K562 (cell line): Measurements from ENCODE around the gene MYMX. TPM values are rescaled to one million over a fixed set of nuclear protein-coding genes. Genes with fewer than 3 reads are reported as not detected.
A peak's percentile ranks its signal among the peaks of the same experiment; 100 is the strongest.

Source experiments
- ATF7 ChIP-seq: fragments of 450-650 bp; IDR thresholded peaks from 2 replicates; pipeline ENCODE4 v1.7.1; 2014; ENCODE audit warnings: mild to moderate bottlenecking, moderate library complexity
- BACH1 ChIP-seq: fragments of 200-800 bp; sonication (Bioruptor generic); IDR thresholded peaks from 2 replicates; pipeline ENCODE4 v1.6.1; 2016; ENCODE audit warnings: missing genetic modification characterization, missing compliant biosample characterization
- BRF1 ChIP-seq: IDR thresholded peaks from 3 replicates; pipeline ENCODE4 v1.6.1; 2011; ENCODE audit warnings: borderline replicate concordance, mild to moderate bottlenecking; ENCODE audit not compliant: insufficient read length; ENCODE audit errors: extremely low read depth
- CREB3L1 ChIP-seq: fragments of 450-650 bp; IDR thresholded peaks from 2 replicates; pipeline ENCODE4 v1.6.1; 2014; ENCODE audit warnings: low read depth, mild to moderate bottlenecking, moderate library complexity, borderline replicate concordance
- DEAF1 ChIP-seq: fragments of 450-650 bp; formaldehyde crosslinking; IDR thresholded peaks from 2 replicates; pipeline ENCODE4 v1.4.0; 2020; ENCODE audit warnings: mild to moderate bottlenecking, moderate library complexity
- EGR1 ChIP-seq: fragments of 450-650 bp; conservative IDR thresholded peaks from 2 replicates; pipeline ENCODE4 v1.6.1; 2017; ENCODE audit warnings: mild to moderate bottlenecking
- EHMT2 ChIP-seq: fragments of 450-650 bp; IDR thresholded peaks from 2 replicates; pipeline ENCODE4 v1.6.1; 2018; ENCODE audit warnings: antibody characterized with exemption
- ELF1 ChIP-seq: fragments of 200-800 bp; sonication (Bioruptor generic); IDR thresholded peaks from 2 replicates; pipeline ENCODE4 v1.6.1; 2016; ENCODE audit warnings: missing genetic modification characterization, missing compliant biosample characterization
- ESRRB ChIP-seq: fragments of 250-450 bp; sonication (Bioruptor Pico); IDR thresholded peaks from 2 replicates; pipeline ENCODE4 v1.5.0; 2020; ENCODE audit warnings: mild to moderate bottlenecking, moderate library complexity, borderline replicate concordance
- HLTF ChIP-seq: fragments of 450-650 bp; IDR thresholded peaks from 2 replicates; pipeline ENCODE4 v1.6.1; 2016
- MAFF ChIP-seq: IDR thresholded peaks from 2 replicates; pipeline ENCODE4 v1.6.1; 2012; ENCODE audit warnings: low read length, improper control_type of control experiment
- MCM5 ChIP-seq: fragments of 450-650 bp; IDR thresholded peaks from 2 replicates; pipeline ENCODE4 v1.6.1; 2016; ENCODE audit warnings: low read depth
- NCOA4 ChIP-seq: fragments of 450-650 bp; IDR thresholded peaks from 2 replicates; pipeline ENCODE4 v1.6.1; 2018; ENCODE audit warnings: mild to moderate bottlenecking; ENCODE audit not compliant: partially characterized antibody
- PRMT5 ChIP-seq: sonication (generic); formaldehyde crosslinking; IDR thresholded peaks from 2 replicates; pipeline ENCODE4 v1.5.0; 2020; ENCODE audit warnings: missing genetic modification reagents
- RNF219 ChIP-seq: fragments of 250-450 bp; sonication (Bioruptor Pico); IDR thresholded peaks from 2 replicates; pipeline ENCODE4 v1.5.0; 2022; ENCODE audit warnings: mild to moderate bottlenecking
- SIN3B ChIP-seq: fragments of 450-650 bp; IDR thresholded peaks from 2 replicates; pipeline ENCODE4 v1.6.1; 2017; ENCODE audit warnings: low read depth, mild to moderate bottlenecking, moderate library complexity
- SMARCA4 ChIP-seq: fragments of 450-650 bp; IDR thresholded peaks from 2 replicates; pipeline ENCODE4 v1.6.1; 2016
- STAT5A ChIP-seq: IDR thresholded peaks from 2 replicates; pipeline ENCODE4 v1.6.1; 2012; ENCODE audit warnings: low read length, inconsistent platforms, borderline replicate concordance
- STAT5B ChIP-seq: fragments of 250-450 bp; sonication (Bioruptor Pico); IDR thresholded peaks from 2 replicates; pipeline ENCODE4 v1.8.0; 2021; ENCODE audit warnings: mild to moderate bottlenecking, inconsistent platforms
- TCF3 ChIP-seq: sonication (generic); formaldehyde crosslinking; IDR thresholded peaks from 2 replicates; pipeline ENCODE4 v1.4.0; 2020; ENCODE audit warnings: mild to moderate bottlenecking, missing genetic modification reagents
- YY1 ChIP-seq, 3 experiments: IDR thresholded peaks; 2 replicates each; pipeline ENCODE4 v1.6.1; 2011; ENCODE audit warnings: low read length in 2 of 3, mild to moderate bottlenecking in 2 of 3, moderate library complexity in 2 of 3, borderline replicate concordance in 1 of 3, control low read depth in 1 of 3, low read depth in 1 of 3; ENCODE audit not compliant: insufficient read depth in 3 of 3, insufficient replicate concordance in 2 of 3, control insufficient read depth in 1 of 3, insufficient read length in 1 of 3; ENCODE audit errors: extremely low read depth in 1 of 3
- ZC3H8 ChIP-seq: fragments of 450-650 bp; IDR thresholded peaks from 2 replicates; pipeline ENCODE4 v1.6.1; 2017
- ZEB2 ChIP-seq: fragments of 450-650 bp; IDR thresholded peaks from 2 replicates; pipeline ENCODE4 v1.6.1; 2016
- ZNF24 ChIP-seq: fragments of 450-650 bp; IDR thresholded peaks from 2 replicates; pipeline ENCODE4 v1.6.1; 2016
- polyA plus RNA-seq, 8 experiments: library from polyadenylated mRNA; depleted of rRNA in 4 of 8; stranded (reverse) in 5 of 8; unstranded in 3 of 8; fragments of >200 nt; fragmentation: Nextera tagmentation in 2 of 8; fragmentation: Illumina TruSeq in 1 of 8; extraction: Ambion mirVana in 2 of 8; extraction: Trizol in 1 of 8; gene quantifications; 2 replicates each; pipeline versions ENCODE4 v1.2.1 to v1.2.3, GENCODE V29; 2011 to 2014; ENCODE audit warnings: inconsistent platforms in 1 of 8, missing spikeins in 1 of 8
- total RNA-seq, 7 experiments: library from RNA; depleted of rRNA in 6 of 7; stranded (reverse); fragments of >200 nt in 6 of 7; fragmentation: Illumina TruSeq in 2 of 7; extraction: Trizol in 2 of 7; gene quantifications; 2 replicates each; pipeline versions ENCODE4 v1.2.1 to v1.2.3, GENCODE V29; 2011 to 2021; ENCODE audit warnings: low replicate concordance in 1 of 7

MYMX gene
- total and polyA plus RNA-seq, 9 of the 15 experiments (the other 6 are each of a cell fraction or from before 2014, with no cell fraction given): 0.12 TPM; not detected in 8

- peak; percentile 58 for TF ChIP-seq MAFF
- TF ChIP-seq ESRRB (CRISPR knock-in tag): no peak; the same call in 1 of the 2 replicates
- peak; percentile 95 for TF ChIP-seq BACH1 (tag)
- TF ChIP-seq RNF219 (CRISPR knock-in tag): no peak; the same call in 1 of the 2 replicates
- TF ChIP-seq CREB3L1: peak; percentile 39; the same call in 1 of the 2 replicates
- peak; percentile 80 to 97 (median 94) for TF ChIP-seq YY1 (IDR thresholded peaks at IDR 0.05; ENCODE audit: borderline replicate concordance in 1 of 3, control insufficient read depth in 1 of 3, extremely low read depth in 1 of 3, insufficient read depth in 3 of 3, insufficient read length in 1 of 3, insufficient replicate concordance in 2 of 3, low read depth in 1 of 3, low read length in 2 of 3)
- no peak for TF ChIP-seq NCOA4
- peak; percentile 3; the same call in 1 of the 2 replicates for TF ChIP-seq ATF7
- TF ChIP-seq ELF1 (tag): peak; percentile 97
- TF ChIP-seq STAT5B (CRISPR knock-in tag): no peak
- no peak; the same call in 1 of the 2 replicates for TF ChIP-seq SMARCA4
- 0 out of 2 replicates have a peak, but pooled peaks have one; percentile 62 for TF ChIP-seq EHMT2
- TF ChIP-seq ZNF24: 0 out of 2 replicates have a peak, but pooled peaks have one; percentile 2
- no peak; the same call in 1 of the 2 replicates for TF ChIP-seq SIN3B
- TF ChIP-seq ZEB2: peak; percentile 11; the same call in 1 of the 2 replicates
- peak; percentile 83 for TF ChIP-seq EGR1
- no peak for TF ChIP-seq BRF1
- 0 out of 2 replicates have a peak, but pooled peaks have one; percentile 47 for TF ChIP-seq HLTF
- TF ChIP-seq DEAF1 (CRISPR knock-in tag): no peak; the same call in 1 of the 2 replicates
- no peak; the same call in 1 of the 2 replicates for TF ChIP-seq TCF3 (CRISPR knock-in tag)
- TF ChIP-seq ZC3H8: no peak
- no peak for TF ChIP-seq STAT5A
- no peak for TF ChIP-seq MCM5
- peak; percentile 58; the same call in 1 of the 2 replicates for TF ChIP-seq PRMT5 (CRISPR knock-in tag)
Observed at GRCh38 chr6:44247338-44248302, 30.9 kb downstream of the MYMX start (continued).
